RWPE2 (cell line): ENCODE data around the gene CDK15.
A peak's percentile ranks its signal among the peaks of the same experiment; 100 is the strongest.

Experiments used
- ATAC-seq: fragments of 200-7000 bp; cut with Tn5 transposase; 3 replicates; pipeline ENCODE4 v1.9.1; 2021; ENCODE audit warnings: low read depth
- DNase-seq: peaks from one replicate; pipeline ENCODE4 v3.0.0-alpha.2; 2020; ENCODE audit warnings: low spot score
- H3K27ac ChIP-seq: fragments of 450-650 bp; 2 replicates; pipeline ENCODE4 v1.5.1; 2017; ENCODE audit warnings: mild to moderate bottlenecking; ENCODE audit not compliant: poor library complexity, severe bottlenecking
- H3K27me3 ChIP-seq: fragments of 250-450 bp; sonication (Bioruptor Pico); 2 replicates; pipeline ENCODE4 v1.5.1; 2021; ENCODE audit warnings: mild to moderate bottlenecking, moderate library complexity; ENCODE audit not compliant: insufficient read depth, poor library complexity, severe bottlenecking
- H3K36me3 ChIP-seq: fragments of 250-450 bp; sonication (Bioruptor Pico); 2 replicates; pipeline ENCODE4 v1.5.1; 2020; ENCODE audit warnings: low read depth, mild to moderate bottlenecking, moderate library complexity
- H3K4me1 ChIP-seq: fragments of 250-450 bp; sonication (Bioruptor Pico); 2 replicates; pipeline ENCODE4 v1.5.1; 2021; ENCODE audit warnings: mild to moderate bottlenecking, moderate library complexity; ENCODE audit not compliant: insufficient read depth, poor library complexity, severe bottlenecking
- H3K4me3 ChIP-seq: fragments of 250-450 bp; sonication (Bioruptor Pico); 2 replicates; pipeline ENCODE4 v1.5.1; 2021; ENCODE audit warnings: mild to moderate bottlenecking, moderate library complexity; ENCODE audit not compliant: severe bottlenecking
- H3K9me3 ChIP-seq: fragments of 250-450 bp; sonication (Bioruptor Pico); 2 replicates; pipeline ENCODE4 v1.5.1; 2021; ENCODE audit warnings: mild to moderate bottlenecking, moderate library complexity; ENCODE audit not compliant: severe bottlenecking
- CTCF ChIP-seq: fragments of 450-650 bp; IDR thresholded peaks from one replicate; pipeline ENCODE4 v1.5.1; 2017; ENCODE audit warnings: mild to moderate bottlenecking, moderate library complexity; ENCODE audit not compliant: poor library complexity, severe bottlenecking

Gene CDK15

GRCh38 chr2:201886504-201886903 lies 80.2 kb downstream of the CDK15 start:
- TF ChIP-seq CTCF, result no peak
- H3K4me1 ChIP-seq, result peaks cover 17% of the 10 kb centered on the region
- no peak overlapping the region for H3K4me3 ChIP-seq
- ATAC-seq (peak; percentile 44; the same call in 1 of the 3 replicates), DNase-seq (no peak)
- H3K9me3 ChIP-seq, result no peaks in the 10 kb centered on the region
- H3K27me3 ChIP-seq, result peaks cover 42% of the 10 kb centered on the region
- H3K36me3 ChIP-seq, result no peaks in the 10 kb centered on the region
- no peak overlapping the region for H3K27ac ChIP-seq

- Histone ChIP-seq H3K4me1 (peaks cover 17% of the 10 kb centered on the region), H3K27me3 (peaks cover 33% of the 10 kb centered on the region), H3K36me3 (no peaks in the 10 kb centered on the region), H3K27ac (no peak overlapping the region), H3K4me3 (no peak overlapping the region), H3K9me3 (no peaks in the 10 kb centered on the region)
- ATAC-seq (no peak), DNase-seq (no peak)
- TF ChIP-seq CTCF, result no peak
Observed at GRCh38 chr2:201887773-201888425, 81.6 kb downstream of the CDK15 start.

GRCh38 chr2:201888426-201888800 lies 82.1 kb downstream of the CDK15 start:
- no peak overlapping the region for H3K4me3 ChIP-seq
- no peak for TF ChIP-seq CTCF
- ATAC-seq (no peak), DNase-seq (no peak)
- no peak overlapping the region for H3K27ac ChIP-seq
- H3K36me3 ChIP-seq, result no peaks in the 10 kb centered on the region
- peaks cover 31% of the 10 kb centered on the region for H3K27me3 ChIP-seq
- H3K9me3 ChIP-seq, result no peaks in the 10 kb centered on the region
- peaks cover 17% of the 10 kb centered on the region for H3K4me1 ChIP-seq

GRCh38 chr2:201890453-201890852 lies 84.1 kb downstream of the CDK15 start:
- no peaks in the 10 kb centered on the region for H3K9me3 ChIP-seq
- no peak overlapping the region for H3K27ac ChIP-seq
- no peaks in the 10 kb centered on the region for H3K36me3 ChIP-seq
- no peak for TF ChIP-seq CTCF
- no peak overlapping the region for H3K4me3 ChIP-seq
- DNase-seq (no peak), ATAC-seq (peak; percentile 81)
- peaks cover 27% of the 10 kb centered on the region for H3K27me3 ChIP-seq
- H3K4me1 ChIP-seq, result peaks cover 17% of the 10 kb centered on the region

GRCh38 chr2:201891676-201892075 lies 85.3 kb downstream of the CDK15 start:
- ATAC-seq (no peak), DNase-seq (no peak)
- Histone ChIP-seq H3K4me1 (peaks cover 13% of the 10 kb centered on the region), H3K27me3 (peaks cover 21% of the 10 kb centered on the region), H3K36me3 (no peaks in the 10 kb centered on the region), H3K4me3 (no peak overlapping the region), H3K9me3 (no peaks in the 10 kb centered on the region), H3K27ac (no peak overlapping the region)
- TF ChIP-seq CTCF, result no peak
